Uterus (tissue), 4 donors: ENCODE data around the gene RCN1. TPM values are rescaled to one million over a fixed set of nuclear protein-coding genes. Genes with fewer than 3 reads are reported as not detected.

ENCODE experiments used
- DNase-seq, 2 donors: peaks; one replicate each; pipeline ENCODE4 v3.0.0-alpha.2; 2019 to 2020
- H3K27ac ChIP-seq, 2 donors: fragments of 200-600 bp; sonication (generic); 1 replicate in 1 of 2; 2 replicates in 1 of 2; pipeline ENCODE4 v1.5.1; 2016 to 2018
- H3K27me3 ChIP-seq, 2 donors: fragments of 200-600 bp; sonication (generic); one replicate each; pipeline ENCODE4 v1.5.1; 2018 to 2019; ENCODE audit warnings: control low read depth in 1 of 2
- H3K36me3 ChIP-seq, 2 donors: fragments of 200-600 bp; sonication (generic); one replicate each; pipeline ENCODE4 v1.5.1; 2019; ENCODE audit warnings: control low read depth in 1 of 2
- H3K4me1 ChIP-seq, 2 donors: fragments of 200-600 bp; sonication (generic); one replicate each; pipeline ENCODE4 v1.5.1; 2018 to 2019; ENCODE audit warnings: control low read depth in 1 of 2
- H3K4me3 ChIP-seq, 2 donors: fragments of 200-600 bp; sonication (generic); 1 replicate in 1 of 2; 2 replicates in 1 of 2; pipeline ENCODE4 v1.5.1; 2018 to 2019; ENCODE audit warnings: mild to moderate bottlenecking in 1 of 2
- H3K9me3 ChIP-seq, 2 donors: fragments of 200-600 bp; sonication (generic); one replicate each; pipeline ENCODE4 v1.5.1; 2019; ENCODE audit warnings: control low read depth in 1 of 2
- POLR2A ChIP-seq, 2 donors: fragments of 450-650 bp; IDR thresholded peaks; one replicate each; pipeline ENCODE4 v1.6.1; 2016; ENCODE audit warnings: antibody characterized with exemption in 2 of 2, mild to moderate bottlenecking in 1 of 2, moderate library complexity in 1 of 2
- intact Hi-C: fragments of 100-400 bp; cut with DNase I; formaldehyde crosslinking; loops from one replicate; pipeline ENCODE4 v1.15.1; 2023; ENCODE audit warnings: low total_unique reads
- total RNA-seq, 4 donors: library from RNA; depleted of rRNA in 3 of 4; stranded (reverse); fragments of >200 nt in 3 of 4; gene quantifications; one replicate each; pipeline versions ENCODE4 v1.1.0 to v1.2.4, GENCODE V29; 2014 to 2023
- TF ChIP-seq, protein P1 (sequence below), 4 experiments: fragments of 200-600 bp in 2 of 4; fragments of 450-650 bp in 2 of 4; sonication (generic) in 2 of 4; IDR thresholded peaks; one replicate each; pipeline ENCODE4 v1.5.1; 2016 to 2019; ENCODE audit warnings: antibody characterized with exemption in 4 of 4, mild to moderate bottlenecking in 2 of 4, moderate library complexity in 1 of 4
- donor health status: DM: yes; HTN: yes; CAD: no.

The RCN1 gene
- total RNA-seq, 4 donors from 2014 or later: 26.1 to 221 (median 67.9) TPM

DNA sequence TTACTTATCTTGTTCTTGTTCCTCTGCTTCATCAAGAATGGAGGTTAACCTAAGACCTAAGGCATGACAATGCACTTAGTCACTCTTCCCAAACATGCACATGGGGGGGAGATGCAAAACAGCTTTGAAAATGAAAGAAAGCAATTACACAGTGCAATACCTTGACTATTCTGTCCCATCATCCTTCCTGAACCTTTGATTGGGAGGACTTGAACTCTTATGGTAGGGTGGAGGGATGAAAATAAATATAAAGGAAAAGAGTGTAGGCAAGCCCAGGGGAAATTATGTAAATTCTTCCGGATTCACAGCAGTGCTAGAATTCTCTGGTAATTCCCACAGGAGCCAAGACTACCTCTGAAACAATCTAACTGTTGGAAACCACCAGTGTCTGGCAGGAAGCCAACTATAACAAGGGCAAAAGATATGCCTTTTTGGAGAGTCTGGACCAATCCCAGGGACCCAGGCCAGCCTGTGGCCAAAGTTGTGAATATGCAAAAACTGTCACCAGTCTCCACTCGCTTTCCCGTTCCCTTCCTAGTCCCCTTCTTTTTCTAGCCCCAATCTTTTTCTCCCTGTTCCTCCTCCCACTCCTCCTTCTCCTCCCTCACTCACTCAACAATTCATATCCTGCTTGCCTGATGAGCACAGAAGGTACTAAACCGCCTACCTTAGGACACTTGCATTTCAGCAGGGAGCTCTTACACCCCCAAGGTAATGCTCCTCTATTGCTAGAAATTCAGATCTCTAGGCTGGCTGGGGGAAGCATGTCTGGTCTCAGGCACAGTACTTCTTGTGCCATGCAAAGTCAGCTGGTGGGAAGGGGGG lies 2.5 kb upstream of the RCN1 start:
- intact Hi-C loops: no loop called here
- DNase-seq: peak in 1 of 2 donors; percentile 39
- H3K27me3 ChIP-seq: no peaks in the 10 kb centered on the region
- no peaks in the 10 kb centered on the region for H3K9me3 ChIP-seq
- no peaks in the 10 kb centered on the region for H3K4me1 ChIP-seq
- H3K4me3 ChIP-seq: no peak overlapping the region
- peak overlapping the region in 1 of 2 donors; percentile 34 for H3K27ac ChIP-seq
- H3K36me3 ChIP-seq: no peaks in the 10 kb centered on the region
- TF ChIP-seq POLR2A (IDR thresholded peaks at IDR 0.05): no peak
- TF ChIP-seq, protein P1, sequence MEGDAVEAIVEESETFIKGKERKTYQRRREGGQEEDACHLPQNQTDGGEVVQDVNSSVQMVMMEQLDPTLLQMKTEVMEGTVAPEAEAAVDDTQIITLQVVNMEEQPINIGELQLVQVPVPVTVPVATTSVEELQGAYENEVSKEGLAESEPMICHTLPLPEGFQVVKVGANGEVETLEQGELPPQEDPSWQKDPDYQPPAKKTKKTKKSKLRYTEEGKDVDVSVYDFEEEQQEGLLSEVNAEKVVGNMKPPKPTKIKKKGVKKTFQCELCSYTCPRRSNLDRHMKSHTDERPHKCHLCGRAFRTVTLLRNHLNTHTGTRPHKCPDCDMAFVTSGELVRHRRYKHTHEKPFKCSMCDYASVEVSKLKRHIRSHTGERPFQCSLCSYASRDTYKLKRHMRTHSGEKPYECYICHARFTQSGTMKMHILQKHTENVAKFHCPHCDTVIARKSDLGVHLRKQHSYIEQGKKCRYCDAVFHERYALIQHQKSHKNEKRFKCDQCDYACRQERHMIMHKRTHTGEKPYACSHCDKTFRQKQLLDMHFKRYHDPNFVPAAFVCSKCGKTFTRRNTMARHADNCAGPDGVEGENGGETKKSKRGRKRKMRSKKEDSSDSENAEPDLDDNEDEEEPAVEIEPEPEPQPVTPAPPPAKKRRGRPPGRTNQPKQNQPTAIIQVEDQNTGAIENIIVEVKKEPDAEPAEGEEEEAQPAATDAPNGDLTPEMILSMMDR (IDR thresholded peaks at IDR 0.05): no peak

DNA sequence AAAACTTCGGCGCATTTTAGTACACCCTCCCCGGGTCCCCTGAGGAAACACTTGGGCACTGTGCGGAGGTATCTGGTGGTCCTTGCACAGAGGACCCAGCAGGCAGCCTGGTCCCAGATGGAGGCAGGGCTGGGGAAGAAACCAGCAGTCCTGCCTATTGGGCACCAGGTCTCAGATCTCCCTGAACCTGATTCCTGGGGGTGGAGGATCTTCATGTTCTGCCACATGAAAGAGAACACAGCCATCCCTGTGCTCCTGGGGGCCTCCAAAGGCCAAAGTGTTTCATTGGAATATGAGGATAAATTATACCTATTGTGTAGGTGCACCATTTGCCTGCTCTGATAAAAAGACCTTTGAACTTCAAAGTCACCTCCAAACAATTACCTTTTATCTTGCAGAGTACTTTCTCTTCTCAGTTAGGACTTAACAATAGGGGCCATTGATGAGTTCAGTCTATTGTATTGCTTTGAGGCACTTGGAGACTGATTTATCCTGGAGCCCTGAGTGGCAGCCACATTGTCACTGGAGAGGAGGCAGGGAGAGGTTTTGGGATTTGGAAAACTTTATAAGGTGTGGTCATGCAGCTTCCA lies 1.8 kb downstream of the RCN1 start:
- H3K27ac ChIP-seq: peak overlapping the region; percentile 90 to 91
- H3K9me3 ChIP-seq: no peaks in the 10 kb centered on the region
- no peak for DNase-seq
- H3K36me3 ChIP-seq: no peaks in the 10 kb centered on the region
- peak overlapping the region; percentile 44 to 63 for H3K4me3 ChIP-seq
- H3K4me1 ChIP-seq: no peaks in the 10 kb centered on the region
- TF ChIP-seq POLR2A (IDR thresholded peaks at IDR 0.05): no peak
- TF ChIP-seq, protein P1 (IDR thresholded peaks at IDR 0.05): no peak
- no peaks in the 10 kb centered on the region for H3K27me3 ChIP-seq
- intact Hi-C loops: no loop called here

DNA sequence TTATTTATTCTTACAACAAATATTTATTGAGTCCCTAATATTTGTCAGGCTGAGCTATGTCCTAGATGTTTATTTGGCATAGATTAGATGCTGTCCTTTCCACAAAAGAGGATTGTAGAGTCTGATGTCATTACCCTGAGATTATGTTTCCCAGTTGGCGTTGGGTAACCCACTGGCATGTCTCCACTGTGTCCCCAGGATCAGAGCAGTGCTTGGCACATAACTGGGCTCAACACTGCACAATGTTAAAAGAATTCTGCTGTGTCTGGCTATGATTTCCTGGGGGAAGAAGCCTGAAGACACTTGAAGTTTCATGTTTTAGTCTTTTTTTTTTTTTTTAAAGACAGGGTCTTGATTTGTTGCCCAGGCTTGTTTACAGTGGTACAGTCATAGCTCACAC lies 4.0 kb downstream of the RCN1 start:
- Histone ChIP-seq H3K27me3 (no peaks in the 10 kb centered on the region), H3K36me3 (no peaks in the 10 kb centered on the region), H3K9me3 (no peaks in the 10 kb centered on the region), H3K27ac (no peak overlapping the region), H3K4me1 (no peaks in the 10 kb centered on the region), H3K4me3 (no peak overlapping the region)
- intact Hi-C loops: no loop called here
- DNase-seq: no peak
- TF ChIP-seq, protein P1 (IDR thresholded peaks at IDR 0.05): no peak
- TF ChIP-seq POLR2A (IDR thresholded peaks at IDR 0.05): no peak

DNA sequence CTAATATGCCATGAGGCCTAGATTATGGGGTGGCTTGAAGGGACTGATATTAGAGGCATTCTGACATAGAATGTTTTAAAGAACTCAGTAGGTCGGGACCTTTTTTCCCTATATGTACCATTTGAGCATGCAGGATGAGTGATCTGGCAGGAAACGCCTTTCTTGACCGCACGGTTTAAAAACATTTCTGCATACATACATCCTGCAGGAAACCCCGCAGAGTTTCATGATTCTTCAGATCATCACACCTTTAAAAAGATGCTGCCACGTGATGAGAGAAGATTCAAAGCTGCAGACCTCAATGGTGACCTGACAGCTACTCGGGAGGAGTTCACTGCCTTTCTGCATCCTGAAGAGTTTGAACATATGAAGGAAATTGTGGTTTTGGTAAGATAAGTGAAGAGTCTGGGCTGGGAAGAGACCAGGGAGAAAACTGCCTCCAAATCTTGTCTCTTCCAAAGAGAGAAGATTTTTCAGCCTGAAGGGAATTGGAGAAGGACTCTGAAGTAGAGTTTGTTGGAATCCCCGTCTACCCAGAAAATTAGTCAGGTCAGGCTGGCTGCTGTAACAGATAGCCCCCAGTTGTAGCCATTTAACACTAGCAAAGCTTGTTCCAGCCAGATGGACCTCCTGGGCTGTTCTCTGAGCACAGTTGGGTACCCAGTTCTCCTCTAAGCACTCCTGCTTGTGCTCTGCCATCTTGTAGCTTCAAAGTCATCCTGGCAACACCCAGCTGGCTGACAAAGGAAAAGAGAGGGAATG lies 7.4 kb downstream of the RCN1 start:
- intact Hi-C loops: no loop called here
- H3K27me3 ChIP-seq: no peaks in the 10 kb centered on the region
- no peak overlapping the region for H3K27ac ChIP-seq
- no peak overlapping the region for H3K4me3 ChIP-seq
- H3K36me3 ChIP-seq: no peaks in the 10 kb centered on the region
- H3K9me3 ChIP-seq: no peaks in the 10 kb centered on the region
- no peak for TF ChIP-seq POLR2A (IDR thresholded peaks at IDR 0.05)
- TF ChIP-seq, protein P1 (IDR thresholded peaks at IDR 0.05): no peak
- H3K4me1 ChIP-seq: no peaks in the 10 kb centered on the region
- DNase-seq: no peak

DNA sequence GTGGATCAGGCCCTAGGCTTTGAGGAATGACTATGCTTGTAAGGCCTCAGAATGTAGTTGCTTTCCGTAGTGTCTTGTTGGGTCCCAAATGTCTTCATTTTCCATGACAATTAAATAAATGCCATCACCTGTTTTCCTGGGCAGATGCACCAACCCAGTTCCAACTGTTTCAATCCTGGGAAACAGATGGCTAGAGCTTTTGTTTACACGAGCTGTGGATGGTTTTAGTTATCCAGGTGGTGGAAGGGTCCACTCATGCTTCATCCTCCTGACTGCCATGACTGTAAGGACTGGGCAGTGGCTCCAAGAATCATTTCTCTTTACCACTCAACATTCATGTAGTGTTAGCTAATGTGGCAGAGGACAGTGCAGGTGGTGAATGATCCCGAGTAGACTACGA lies 8.6 kb downstream of the RCN1 start:
- H3K4me1 ChIP-seq: no peaks in the 10 kb centered on the region
- DNase-seq: no peak
- H3K36me3 ChIP-seq: no peaks in the 10 kb centered on the region
- no peak overlapping the region for H3K27ac ChIP-seq
- no peaks in the 10 kb centered on the region for H3K27me3 ChIP-seq
- no peaks in the 10 kb centered on the region for H3K9me3 ChIP-seq
- intact Hi-C loops: no loop called here
- no peak for TF ChIP-seq POLR2A (IDR thresholded peaks at IDR 0.05)
- TF ChIP-seq, protein P1 (IDR thresholded peaks at IDR 0.05): no peak
- no peak overlapping the region for H3K4me3 ChIP-seq
